Stimulated activated CD8-positive, alpha-beta memory T cell treated with anti-CD3 and anti-CD28 coated beads, Interleukin-2, amount 100 ng/mL, for 48 hours (primary cell): ENCODE measurements around the gene PNMA8C.
"Not testable (repeated sequence)": the region's sequence is repeated elsewhere in the genome, so short reads cannot be mapped to it uniquely, and the experiment has no call there.

ENCODE experiments used
- DNase-seq, 2 donors: peaks; one replicate each; pipeline ENCODE4 v3.0.0-alpha.2; 2020; ENCODE audit warnings: low read depth in 2 of 2

Gene PNMA8C

DNA sequence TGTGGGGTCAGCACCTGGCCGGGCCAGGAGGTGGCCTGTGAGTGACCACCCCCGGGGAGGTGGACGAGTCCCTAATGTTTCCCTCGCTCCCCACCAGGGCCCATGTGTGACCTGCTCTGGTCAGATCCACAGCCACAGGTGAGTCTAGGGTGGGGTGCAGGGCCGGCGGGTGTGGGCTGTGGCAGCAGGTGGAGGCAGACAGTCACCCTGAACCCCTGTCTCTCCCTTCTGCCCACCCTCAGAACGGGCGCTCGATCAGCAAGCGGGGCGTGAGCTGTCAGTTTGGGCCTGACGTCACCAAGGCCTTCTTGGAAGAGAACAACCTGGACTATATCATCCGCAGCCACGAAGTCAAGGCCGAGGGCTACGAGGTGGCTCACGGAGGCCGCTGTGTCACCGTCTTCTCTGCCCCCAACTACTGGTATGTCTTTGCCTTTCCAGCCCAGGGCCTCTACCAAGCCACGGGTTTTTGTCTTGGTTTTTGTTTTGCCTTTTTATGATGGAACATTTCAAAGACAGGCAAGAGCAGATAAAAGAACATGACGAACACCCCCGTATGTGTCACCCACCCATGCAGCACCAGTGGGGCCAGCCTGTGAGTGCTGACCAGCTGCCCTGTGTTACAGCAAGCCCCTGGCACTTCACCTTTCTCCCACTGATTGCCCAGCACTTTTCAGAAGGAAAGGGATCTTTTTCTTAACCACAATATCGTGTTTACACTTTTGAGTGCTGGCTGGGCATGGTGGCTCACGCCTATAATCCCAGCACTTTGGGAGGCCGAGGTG lies 40.2 kb downstream of the PNMA8C start:
- DNase-seq, result no peak

DNA sequence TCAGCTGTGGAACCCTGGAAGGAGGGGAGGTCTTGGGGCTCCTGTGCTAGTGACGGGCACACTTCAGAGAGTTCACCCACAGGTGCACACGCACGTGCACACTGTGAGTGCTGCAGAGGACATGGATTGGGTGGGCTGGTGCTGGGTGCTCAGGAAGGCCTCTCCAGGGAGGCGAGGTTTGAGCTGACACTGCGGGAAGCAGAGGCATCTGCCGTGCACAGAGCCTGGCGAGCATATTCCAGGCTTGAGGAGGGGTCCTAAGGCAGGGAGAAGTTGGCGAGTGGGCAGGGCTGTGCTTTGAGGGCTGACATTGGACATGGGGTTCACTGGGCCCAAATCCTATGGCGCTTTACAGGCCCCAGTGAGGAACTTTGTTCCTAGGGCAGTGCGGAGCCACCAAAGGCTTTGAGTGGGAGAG lies 41.0 kb downstream of the PNMA8C start:
- DNase-seq, result no peak

DNA sequence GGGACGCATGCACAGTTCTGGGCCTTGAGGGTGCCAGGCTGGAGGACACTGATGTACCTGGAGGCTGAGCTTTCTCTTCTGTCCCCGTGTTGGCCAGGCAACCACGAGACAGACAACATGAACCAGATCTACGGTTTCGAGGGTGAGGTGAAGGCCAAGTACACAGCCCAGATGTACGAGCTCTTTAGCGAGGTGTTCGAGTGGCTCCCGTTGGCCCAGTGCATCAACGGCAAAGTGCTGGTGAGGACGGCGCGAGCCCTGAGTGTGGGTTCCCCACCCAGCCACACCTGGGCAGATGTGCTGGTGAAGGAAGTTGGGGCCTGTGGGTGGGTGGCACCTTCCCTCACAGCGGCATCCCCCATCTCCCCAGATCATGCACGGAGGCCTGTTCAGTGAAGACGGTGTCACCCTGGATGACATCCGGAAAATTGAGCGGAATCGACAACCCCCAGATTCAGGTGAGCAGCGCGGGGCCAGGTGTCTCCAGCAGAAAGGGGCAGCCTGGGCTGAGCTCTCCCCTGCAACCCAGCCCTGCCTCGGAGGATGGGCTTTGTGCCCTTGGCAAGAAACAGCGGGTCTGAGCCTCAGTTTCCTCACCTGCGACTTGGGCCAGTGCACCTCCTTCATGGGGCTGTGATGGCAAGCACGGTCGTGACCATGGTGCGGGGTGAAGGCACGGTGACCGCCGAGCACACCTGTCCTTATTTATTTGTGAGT lies 41.6 kb downstream of the PNMA8C start:
- DNase-seq, result no peak

DNA sequence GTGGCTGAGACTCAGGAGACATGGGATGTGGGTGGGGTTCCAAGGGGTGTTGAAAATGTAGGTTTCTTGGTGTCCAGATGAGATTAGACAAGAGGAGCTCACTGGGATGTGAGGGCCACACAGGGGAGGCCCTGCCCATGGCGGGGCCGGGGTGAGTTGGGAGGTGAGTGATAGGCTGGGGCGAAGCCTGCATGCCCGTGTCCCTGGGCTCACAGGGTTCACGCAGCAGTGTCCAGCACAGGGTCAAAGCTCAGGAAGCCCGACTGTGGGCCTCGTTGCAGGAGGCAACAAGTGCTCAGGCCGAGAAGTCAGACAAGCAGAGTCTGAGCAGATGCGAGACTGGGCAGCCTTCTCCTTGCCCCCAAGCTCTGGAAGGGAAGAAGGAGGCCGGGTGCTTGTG lies 42.6 kb downstream of the PNMA8C start:
- no peak for DNase-seq

DNA sequence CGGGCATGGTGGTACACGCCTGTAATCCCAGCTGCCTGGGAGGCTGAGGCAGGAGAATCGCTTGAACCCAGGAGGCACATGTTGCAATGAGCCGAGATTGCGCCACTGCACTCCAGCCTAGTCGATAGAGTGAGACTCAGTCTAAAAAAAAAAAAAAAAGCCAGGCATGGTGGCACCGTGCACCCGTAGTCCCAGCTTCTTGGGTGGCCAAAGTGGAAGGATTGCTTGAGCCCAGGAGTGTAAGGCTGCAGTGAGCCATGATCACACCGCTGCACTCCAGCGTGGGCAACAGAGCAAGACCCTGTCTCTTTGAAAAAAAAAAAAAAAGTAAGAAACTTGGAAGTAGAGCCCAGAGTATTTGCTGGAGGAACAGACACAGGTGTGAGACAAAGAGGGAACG lies 43.1 kb downstream of the PNMA8C start:
- DNase-seq, result no peak

DNA sequence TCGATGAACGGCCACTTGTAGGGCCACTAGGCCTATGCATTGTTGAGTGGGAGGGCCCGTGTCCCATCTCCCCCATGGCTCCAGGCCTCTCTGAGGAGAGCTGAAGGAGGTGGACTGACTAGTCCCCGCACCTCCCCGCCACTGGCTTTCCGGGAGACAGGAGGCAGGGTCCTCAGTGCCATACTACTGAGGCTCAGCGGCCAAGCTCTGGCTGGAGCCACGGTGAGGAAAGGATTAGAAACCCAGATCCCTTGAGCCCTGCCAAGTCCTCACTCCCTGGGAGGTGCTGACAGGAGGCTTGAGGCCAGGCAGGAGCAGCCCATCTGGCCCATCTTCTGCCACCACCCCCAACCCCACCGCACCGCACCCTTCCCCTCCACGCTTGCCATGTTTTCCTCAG lies 44.3 kb downstream of the PNMA8C start:
- no peak for DNase-seq

DNA sequence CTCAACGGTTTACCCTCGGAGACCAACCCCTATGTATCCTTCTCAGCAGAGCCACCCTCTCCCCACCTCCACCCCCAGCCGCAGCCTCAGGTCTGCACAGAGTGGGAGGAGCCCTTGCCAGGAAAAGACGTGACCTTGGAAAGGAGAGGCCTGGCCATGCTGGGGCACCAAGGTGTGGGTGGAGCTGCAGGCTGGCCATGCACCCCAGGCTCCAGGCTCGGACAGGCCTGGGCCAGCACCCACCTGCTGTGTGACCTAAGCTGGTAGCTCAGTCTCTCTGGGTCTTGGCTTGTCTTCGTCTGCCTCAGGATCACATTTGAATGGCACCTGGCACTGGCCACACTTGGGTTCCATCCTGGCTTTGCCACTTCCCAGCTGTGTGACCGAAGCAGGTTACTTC lies 44.9 kb downstream of the PNMA8C start:
- DNase-seq, result no peak

DNA sequence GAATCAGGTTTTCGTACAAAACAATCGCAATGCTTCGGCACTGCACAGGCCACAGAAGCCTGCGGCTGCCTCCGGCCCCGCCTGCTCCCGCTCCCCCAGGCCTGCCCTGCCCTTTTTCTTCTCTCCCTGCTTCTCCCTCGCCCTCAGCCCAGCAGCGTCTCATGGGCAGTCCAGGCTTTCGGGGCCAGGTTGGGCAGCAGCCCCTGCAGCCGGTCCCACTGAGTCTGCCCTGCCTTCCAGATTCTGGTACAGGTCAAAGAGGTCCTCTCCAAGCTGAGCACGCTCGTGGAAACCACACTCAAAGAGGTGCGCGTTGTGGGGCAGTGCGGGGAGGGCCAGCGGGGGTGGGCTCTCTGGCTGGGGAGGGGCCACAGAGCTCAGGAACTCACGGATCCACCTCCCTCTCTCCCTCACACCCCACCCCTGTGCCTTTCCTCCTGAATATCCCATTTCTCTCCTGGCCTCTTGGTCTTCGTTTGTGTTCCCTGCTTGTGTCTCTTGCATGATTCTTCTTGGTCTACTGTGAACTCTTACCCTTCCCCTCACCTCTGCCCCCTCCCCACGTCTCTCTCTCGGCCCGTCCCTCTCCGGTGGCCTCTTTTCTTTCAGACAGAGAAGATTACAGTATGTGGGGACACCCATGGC lies 45.4 kb downstream of the PNMA8C start:
- DNase-seq, result no peak

DNA sequence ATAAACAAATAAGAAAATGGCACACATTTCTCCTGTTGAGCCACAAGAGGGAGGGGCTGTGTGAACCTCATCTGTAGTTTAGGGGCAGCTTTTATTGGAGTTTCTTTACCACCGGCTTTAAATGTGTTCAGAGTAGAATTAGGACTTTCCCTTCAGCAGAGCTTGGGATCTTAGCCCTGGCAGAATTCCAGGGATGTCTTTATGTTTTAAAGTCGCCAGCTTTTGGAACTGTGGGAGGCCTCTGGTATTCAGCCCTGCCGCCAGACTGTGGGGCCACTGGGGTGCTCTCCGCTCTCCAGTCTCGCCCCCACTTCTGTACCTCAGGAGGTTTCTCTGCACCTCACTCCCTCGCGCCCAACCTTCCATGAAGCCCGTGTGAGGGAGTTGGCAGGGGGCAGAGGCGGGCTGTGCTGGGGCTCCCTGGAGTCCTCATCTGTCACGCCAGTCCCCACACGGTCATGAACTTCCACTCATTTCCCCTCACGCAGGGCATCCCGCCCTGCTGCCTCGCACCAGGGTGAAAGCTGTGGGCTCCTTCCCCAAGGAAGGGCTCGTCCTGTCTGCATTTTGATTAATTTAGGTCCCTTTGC lies 46.9 kb downstream of the PNMA8C start:
- no peak for DNase-seq

DNA sequence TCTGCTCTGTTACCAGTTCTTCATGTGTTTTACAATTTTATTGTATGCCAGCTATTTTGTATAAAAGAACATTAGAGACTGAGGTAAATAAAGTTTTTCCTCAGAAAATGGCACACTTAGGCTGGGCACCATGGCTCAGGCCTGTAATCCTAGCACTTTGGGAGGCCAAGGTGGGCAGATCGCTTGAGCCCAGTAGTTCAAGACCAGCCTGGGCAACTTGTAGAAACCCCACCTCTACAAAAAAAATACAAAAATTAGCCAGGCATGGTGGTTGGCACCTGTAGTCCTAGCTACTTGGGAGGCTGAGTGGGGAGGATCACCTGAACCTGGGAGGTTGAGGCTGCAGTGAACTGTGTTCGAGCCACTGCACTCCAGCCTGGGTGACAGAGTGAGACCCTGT lies 47.4 kb downstream of the PNMA8C start:
- DNase-seq, result no peak

DNA sequence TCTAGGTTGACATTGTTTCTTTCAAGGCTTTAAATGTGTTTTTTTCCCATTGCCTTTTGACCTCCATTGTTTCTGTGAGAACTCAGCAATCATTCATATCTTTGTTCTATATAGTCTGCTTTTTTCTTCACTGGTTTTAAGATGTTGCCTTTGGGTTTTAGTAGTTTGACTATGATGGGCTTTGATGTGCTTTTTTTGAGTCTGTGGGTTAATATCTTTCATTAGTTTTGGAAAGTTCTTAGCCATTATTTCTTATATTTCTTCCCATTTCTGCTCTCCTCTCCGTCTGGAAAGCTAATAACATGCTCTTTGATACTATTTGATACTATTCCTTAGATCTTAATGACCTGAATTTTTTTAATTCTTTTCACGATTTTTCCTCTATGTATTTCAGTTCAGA lies 48.0 kb downstream of the PNMA8C start:
- DNase-seq, result no peak

DNA sequence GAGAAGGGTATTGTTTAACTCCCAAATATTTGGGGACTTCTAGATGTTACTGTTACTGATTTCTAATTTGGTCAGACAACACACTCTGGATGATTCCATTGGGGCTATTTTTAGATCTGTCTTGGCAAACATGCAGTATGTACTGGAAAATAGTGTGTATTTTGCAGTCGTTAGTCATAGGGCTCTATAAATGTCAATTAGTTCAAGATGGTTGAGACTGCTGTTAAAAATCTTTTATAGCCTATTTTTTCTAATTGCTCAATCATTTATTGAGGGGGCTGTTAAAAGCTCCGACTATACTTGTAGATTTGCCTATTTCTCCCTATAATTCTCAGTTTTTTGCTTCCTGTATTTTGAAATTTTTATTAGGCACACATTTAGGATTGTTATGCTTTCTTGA lies 50.5 kb downstream of the PNMA8C start:
- DNase-seq, result no peak

DNA sequence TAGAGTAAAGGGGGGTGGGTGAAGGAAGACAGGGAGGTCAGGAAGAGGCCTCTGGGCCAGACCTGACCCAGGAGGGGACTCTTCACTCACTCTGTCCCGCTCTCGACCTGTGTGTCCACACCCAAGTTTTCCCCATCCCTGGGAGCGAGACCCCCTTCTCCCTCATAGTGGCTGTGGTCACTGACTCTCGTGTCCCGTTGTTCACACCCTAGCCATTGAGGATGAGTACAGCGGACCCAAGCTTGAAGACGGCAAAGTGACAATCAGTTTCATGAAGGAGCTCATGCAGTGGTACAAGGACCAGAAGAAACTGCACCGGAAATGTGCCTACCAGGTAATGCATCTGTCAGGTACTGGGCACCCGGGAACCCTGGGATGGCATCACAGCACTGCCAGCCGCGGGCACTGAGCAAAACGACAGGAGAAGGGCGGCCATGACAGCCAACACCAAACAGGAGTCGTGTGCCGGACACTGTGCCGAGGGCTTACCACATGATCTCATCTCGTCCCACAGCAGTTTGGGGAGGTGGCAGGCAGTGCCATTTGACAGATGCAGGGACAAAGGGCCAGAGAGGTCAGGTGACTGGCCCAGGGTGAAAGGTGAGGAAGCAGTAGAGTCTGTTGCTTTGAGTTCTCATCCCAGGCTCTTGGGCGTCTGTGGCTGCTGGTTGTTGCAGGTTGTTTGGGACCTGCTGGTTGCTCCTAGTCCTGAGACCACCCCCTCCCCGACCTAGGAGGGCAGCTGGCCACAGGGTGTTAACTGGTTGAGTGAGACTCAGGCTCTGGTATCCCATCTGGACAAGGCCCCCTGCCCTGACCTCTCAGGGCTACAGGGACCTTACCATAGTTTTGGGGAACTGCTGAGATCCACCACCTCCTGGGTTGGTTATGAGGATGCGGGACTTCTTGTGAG lies 52.2 kb downstream of the PNMA8C start:
- DNase-seq, result no peak

DNA sequence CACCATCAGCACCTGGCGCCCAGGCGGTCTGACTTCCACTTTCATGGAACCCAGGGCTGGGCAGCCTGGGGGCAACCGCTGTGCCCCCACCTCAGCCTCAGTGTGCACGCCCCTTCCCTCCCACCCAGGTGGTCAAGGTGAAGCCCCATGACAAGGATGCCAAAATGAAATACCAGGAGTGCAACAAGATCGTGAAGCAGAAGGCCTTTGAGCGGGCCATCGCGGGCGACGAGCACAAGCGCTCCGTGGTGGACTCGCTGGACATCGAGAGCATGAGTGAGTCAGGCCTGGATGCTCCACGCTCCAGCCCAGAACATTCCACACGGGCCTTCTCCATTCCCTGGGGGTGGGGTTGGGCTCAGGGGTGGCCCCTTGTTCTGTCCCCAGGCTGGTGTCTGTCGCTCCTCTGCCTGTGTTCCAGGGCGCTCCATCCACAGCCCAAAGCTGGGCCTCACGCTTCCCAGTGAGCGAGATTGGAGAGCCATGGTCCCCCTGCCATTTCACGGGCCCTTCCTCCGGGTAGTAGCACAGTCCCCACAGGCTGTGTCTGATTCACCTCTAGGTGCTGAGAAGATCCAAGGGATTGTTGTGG lies 53.2 kb downstream of the PNMA8C start:
- DNase-seq, result not testable (repeated sequence)
